HG02943 (cell line): Measurements from ENCODE around the gene SLC35E1.

Source experiments
- ATAC-seq: cut with Tn5 transposase; IDR thresholded peaks from one replicate; pipeline ENCODE4 v1.9.1; 2021; ENCODE audit warnings: mild to moderate bottlenecking, low read depth, moderate library complexity; ENCODE audit not compliant: unreplicated experiment

Gene SLC35E1

GRCh38 chr19:16599655-16600346, 27.6 kb upstream of the SLC35E1 start:
- no peak for ATAC-seq

- ATAC-seq: no peak
These were observed 26.6 kb upstream of the SLC35E1 start for GRCh38 chr19:16598848-16599247.

GRCh38 chr19:16596399-16596798, 24.2 kb upstream of the SLC35E1 start:
- no peak for ATAC-seq

- ATAC-seq: no peak
These were observed 22.9 kb upstream of the SLC35E1 start for GRCh38 chr19:16595097-16595496.

GRCh38 chr19:16594681-16595091, 22.5 kb upstream of the SLC35E1 start:
- ATAC-seq: no peak

GRCh38 chr19:16594131-16594586, 21.9 kb upstream of the SLC35E1 start:
- no peak for ATAC-seq

- no peak for ATAC-seq
These were observed 21.0 kb upstream of the SLC35E1 start for GRCh38 chr19:16593181-16593580.

- ATAC-seq: no peak
These were observed 19.8 kb upstream of the SLC35E1 start for GRCh38 chr19:16591803-16592556.

- ATAC-seq: no peak
These were observed 18.9 kb upstream of the SLC35E1 start for GRCh38 chr19:16590876-16591802.

- ATAC-seq: no peak
These were observed 17.7 kb upstream of the SLC35E1 start for GRCh38 chr19:16589917-16590316.

GRCh38 chr19:16588824-16589577, 16.8 kb upstream of the SLC35E1 start:
- ATAC-seq: peak; percentile 2

- peak; percentile 38 for ATAC-seq
These were observed 15.9 kb upstream of the SLC35E1 start for GRCh38 chr19:16587833-16588823.

- ATAC-seq: no peak
These were observed 15.0 kb upstream of the SLC35E1 start for GRCh38 chr19:16586991-16587832.

- ATAC-seq: no peak
These were observed 14.3 kb upstream of the SLC35E1 start for GRCh38 chr19:16586477-16586871.

GRCh38 chr19:16585808-16586476, 13.7 kb upstream of the SLC35E1 start:
- ATAC-seq: peak; percentile 28

- ATAC-seq: no peak
These were observed 13.0 kb upstream of the SLC35E1 start for GRCh38 chr19:16585094-16585801.
